ENCODE measurements around the gene NTHL1. TPM values are rescaled to one million over a fixed set of nuclear protein-coding genes. Genes with fewer than 3 reads are reported as not detected.

The NTHL1 gene
- total and polyA plus RNA-seq, 9 donors = 1.9 to 38.1 (median 23.9) TPM

GRCh38 chr16:2088759-2089358, 41.2 kb upstream of the NTHL1 start:
- TF ChIP-seq EP300 (IDR thresholded peaks at IDR 0.05) (no peak), POLR2A (IDR thresholded peaks at IDR 0.05) (no peak), CTCF (IDR thresholded peaks at IDR 0.05) (no peak)
- H3K27me3 ChIP-seq = no peaks in the 10 kb centered on the region
- DNase-seq = no peak
- H3K9me3 ChIP-seq = no peaks in the 10 kb centered on the region
- intact Hi-C loops (cut with DNase I) = no loop called here
- no peak overlapping the region for H3K4me3 ChIP-seq
- no peaks in the 10 kb centered on the region for H3K36me3 ChIP-seq
- 81 to 89% (median 83%) methylated on average over 20 of the region's 20 CpGs for WGBS, 3 donors
- H3K4me1 ChIP-seq (ENCODE audit: insufficient read depth) = peaks cover 6% of the 10 kb centered on the region
- H3K27ac ChIP-seq = no peak overlapping the region

GRCh38 chr16:2087748-2088631, 40.4 kb upstream of the NTHL1 start:
- TF ChIP-seq POLR2A (IDR thresholded peaks at IDR 0.05) = no peak
- TF ChIP-seq CTCF (IDR thresholded peaks at IDR 0.05) = no peak
- TF ChIP-seq EP300 (IDR thresholded peaks at IDR 0.05) = no peak
- H3K4me1 ChIP-seq (ENCODE audit: insufficient read depth) = peaks cover 8% of the 10 kb centered on the region
- WGBS, 3 donors = 87% methylated on average over 31 to 41 of the region's 41 CpGs
- H3K27ac ChIP-seq = no peak overlapping the region
- H3K9me3 ChIP-seq = no peaks in the 10 kb centered on the region
- no peak for DNase-seq
- no peak overlapping the region for H3K4me3 ChIP-seq
- intact Hi-C loops (cut with DNase I) = no loop called here
- H3K36me3 ChIP-seq = no peaks in the 10 kb centered on the region
- no peaks in the 10 kb centered on the region for H3K27me3 ChIP-seq

- no peak overlapping the region for H3K4me3 ChIP-seq
- H3K27ac ChIP-seq = no peak overlapping the region
- H3K9me3 ChIP-seq = no peaks in the 10 kb centered on the region
- H3K4me1 ChIP-seq (ENCODE audit: insufficient read depth) = peaks cover 14% of the 10 kb centered on the region
- 85 to 88% (median 86%) methylated on average over 29 to 30 of the region's 30 CpGs for WGBS, 3 donors
- H3K27me3 ChIP-seq = no peaks in the 10 kb centered on the region
- no peak for DNase-seq
- H3K36me3 ChIP-seq = no peaks in the 10 kb centered on the region
- intact Hi-C loops (cut with DNase I) = no loop called here
- TF ChIP-seq EP300 (IDR thresholded peaks at IDR 0.05) (no peak), CTCF (IDR thresholded peaks at IDR 0.05) (no peak), POLR2A (IDR thresholded peaks at IDR 0.05) (no peak)
Measured at GRCh38 chr16:2086812-2087747, 39.4 kb upstream of the NTHL1 start.

DNA sequence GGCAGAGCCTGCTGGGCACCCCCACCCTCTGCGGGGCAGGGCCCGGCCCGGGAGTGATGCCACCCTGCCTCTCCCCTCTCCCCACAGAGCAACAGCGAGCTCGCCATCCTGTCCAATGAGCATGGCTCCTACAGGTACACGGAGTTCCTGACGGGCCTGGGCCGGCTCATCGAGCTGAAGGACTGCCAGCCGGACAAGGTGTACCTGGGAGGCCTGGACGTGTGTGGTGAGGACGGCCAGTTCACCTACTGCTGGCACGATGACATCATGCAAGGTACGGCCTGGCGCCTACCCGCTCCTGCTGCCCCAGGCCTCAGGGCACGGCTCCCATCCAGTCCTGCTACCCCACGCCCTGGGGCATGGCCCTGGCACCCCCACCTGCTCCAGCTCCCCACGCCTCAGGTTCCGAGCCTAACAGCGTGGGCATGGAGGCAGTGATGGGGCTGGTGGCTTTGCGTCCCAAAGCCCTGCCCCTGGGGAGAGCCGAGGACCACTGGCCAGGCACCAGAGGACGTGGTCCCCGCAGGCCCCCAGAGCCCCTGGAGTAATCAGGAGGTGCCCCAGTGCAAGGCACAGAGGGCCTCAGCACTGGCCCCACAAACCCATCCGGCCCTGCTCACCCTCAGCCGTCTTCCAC, 38.6 kb upstream of the NTHL1 start:
- no peak for DNase-seq
- TF ChIP-seq POLR2A (IDR thresholded peaks at IDR 0.05) (no peak), EP300 (IDR thresholded peaks at IDR 0.05) (no peak), CTCF (IDR thresholded peaks at IDR 0.05) (no peak)
- H3K4me1 ChIP-seq (ENCODE audit: insufficient read depth) = peaks cover 8% of the 10 kb centered on the region
- no peaks in the 10 kb centered on the region for H3K9me3 ChIP-seq
- no peaks in the 10 kb centered on the region for H3K36me3 ChIP-seq
- WGBS, 3 donors = 82 to 89% (median 88%) methylated on average over 23 to 27 of the region's 27 CpGs
- H3K27ac ChIP-seq = no peak overlapping the region
- H3K4me3 ChIP-seq = no peak overlapping the region
- H3K27me3 ChIP-seq = no peaks in the 10 kb centered on the region
- intact Hi-C loops (cut with DNase I) = no loop called here

Measured in ovary (tissue), 9 donors.